AG08396 (cell line): Measurements from ENCODE around the gene FAM186B.
A peak's percentile ranks its signal among the peaks of the same experiment; 100 is the strongest.

Experiments used
- DNase-seq: peaks from one replicate; pipeline ENCODE4 v3.0.0; 2012; ENCODE audit warnings: low spot score, mixed read lengths

FAM186B gene

DNA sequence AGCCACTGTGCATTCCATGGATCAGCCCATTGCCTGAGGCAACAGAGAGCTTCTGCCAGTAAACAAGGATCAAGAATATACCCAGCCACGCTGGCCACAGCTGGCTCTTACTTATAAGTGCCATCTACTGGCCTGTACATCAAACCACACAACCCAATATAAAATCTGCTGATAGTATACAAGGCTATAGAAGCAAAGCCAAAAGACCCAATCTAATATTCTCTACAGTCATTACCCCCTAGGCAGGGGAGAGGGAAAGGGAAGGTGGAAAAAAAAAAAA, 4.4 kb upstream of the FAM186B start:
- no peak for DNase-seq

DNA sequence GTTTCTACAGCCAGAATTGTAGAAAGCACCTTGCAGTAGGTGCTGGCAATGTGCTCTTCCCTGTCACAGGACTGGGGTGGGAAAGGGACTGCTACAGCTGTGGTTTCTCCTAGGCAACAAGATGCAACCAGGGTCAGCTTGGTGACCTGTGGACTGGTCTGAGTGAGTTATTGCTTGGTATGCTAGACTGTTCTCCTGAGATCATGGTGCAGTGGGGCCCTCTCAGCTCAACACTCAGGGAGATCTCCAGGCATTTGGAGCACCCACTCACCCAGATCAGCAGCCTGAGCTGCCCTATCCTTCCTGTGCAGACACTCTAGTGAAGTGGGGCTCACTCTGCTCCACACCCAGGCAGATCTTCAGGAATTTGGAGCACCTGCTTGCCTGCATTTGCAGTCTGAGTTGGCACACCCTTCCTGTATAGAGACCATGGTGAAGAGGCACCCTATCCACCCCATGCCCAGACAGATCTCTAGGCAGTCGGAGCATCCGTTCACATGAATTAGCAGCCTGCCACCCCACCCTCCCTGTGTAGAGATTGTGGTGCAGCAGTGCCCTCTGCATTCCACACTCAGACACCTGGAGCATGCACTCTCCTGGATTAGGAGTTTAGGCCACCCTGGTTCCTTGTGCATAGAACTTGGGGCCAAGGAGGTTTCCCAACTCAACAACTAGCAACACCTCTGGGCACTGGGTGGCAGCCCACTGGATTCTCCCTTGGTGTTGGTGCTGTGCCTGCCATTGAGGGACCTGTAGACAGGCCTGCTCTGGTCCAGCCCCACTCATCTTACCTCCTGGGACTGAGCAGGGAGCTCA, 3.8 kb upstream of the FAM186B start:
- no peak for DNase-seq

DNA sequence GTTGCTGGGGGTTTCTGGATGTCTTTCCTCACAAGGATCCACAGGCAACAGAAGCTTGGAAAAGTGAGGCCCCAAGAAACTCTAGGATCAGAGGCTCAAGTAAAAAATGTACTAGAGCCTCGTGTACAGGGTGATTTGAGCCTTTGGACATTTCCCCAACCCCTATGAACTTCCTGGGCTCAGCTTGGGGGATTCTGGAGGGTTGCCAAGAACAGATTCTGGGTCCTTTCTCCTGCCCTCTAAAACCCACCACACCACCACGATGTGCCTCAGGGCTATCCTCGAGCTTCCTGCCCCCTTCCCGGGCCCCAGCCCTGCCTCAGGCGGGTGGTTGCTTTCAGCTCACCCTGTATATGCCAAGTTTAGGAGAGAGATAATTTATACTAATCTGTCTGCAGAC, 583 bp downstream of the FAM186B start:
- no peak for DNase-seq

DNA sequence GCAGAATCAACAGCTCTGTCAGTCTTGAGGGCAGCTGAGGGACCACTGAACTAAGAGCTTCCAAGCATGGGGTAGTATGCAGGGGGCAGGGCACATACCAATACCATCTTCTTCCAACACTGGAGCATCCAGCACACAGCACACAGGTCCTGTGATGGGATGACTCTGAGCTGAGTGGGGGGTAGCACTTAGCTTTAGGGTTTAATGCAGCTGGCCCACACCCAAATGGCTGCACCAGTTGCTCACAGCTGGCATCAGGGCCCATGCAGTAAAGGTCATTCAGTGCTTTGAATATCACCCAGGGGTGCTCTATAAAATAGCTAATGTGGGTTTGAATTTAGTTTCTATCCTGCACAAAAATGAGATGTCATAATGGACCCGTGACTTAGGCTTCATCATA, 1.7 kb downstream of the FAM186B start:
- DNase-seq = no peak

DNA sequence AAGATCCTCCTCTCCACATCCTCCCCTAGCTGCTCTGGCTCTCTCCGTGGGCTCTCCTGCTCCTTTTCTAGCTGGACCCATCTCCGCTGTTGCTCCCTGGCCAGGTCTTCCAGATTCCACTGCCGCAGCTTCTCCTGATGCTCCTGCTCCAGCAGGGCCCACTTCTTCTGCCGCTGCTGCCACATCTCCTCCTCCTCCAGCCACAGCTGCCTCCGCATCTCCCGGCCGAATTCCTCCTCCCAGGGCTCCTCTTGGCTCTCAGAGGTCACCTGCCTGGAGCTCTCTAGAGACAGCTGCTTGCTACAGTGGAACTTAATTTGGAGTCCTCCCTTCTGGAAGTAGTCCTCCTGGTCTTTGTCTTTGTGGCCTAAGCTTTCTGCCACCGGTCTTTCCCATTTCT, 5.5 kb downstream of the FAM186B start:
- DNase-seq = no peak

DNA sequence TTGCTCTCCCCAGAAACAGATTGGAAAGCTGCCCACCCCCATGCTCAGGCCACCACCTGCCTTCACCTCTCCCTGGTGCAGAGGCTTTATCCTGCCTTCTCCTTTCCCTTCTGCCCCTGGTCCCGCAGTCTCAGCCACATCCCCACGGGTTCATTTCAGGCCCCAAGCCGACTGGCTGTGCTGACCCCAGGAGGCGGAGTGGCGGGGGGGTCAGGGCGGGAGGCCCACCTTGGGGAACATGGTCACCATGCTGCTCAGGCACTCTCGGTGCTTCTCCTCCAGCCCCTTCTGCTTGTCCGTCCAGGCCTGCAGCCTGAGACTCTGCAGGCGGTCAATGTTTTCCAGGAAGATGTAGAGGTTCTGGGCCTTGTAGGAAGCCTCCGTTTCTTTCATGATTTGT, 6.9 kb downstream of the FAM186B start:
- DNase-seq = no peak

DNA sequence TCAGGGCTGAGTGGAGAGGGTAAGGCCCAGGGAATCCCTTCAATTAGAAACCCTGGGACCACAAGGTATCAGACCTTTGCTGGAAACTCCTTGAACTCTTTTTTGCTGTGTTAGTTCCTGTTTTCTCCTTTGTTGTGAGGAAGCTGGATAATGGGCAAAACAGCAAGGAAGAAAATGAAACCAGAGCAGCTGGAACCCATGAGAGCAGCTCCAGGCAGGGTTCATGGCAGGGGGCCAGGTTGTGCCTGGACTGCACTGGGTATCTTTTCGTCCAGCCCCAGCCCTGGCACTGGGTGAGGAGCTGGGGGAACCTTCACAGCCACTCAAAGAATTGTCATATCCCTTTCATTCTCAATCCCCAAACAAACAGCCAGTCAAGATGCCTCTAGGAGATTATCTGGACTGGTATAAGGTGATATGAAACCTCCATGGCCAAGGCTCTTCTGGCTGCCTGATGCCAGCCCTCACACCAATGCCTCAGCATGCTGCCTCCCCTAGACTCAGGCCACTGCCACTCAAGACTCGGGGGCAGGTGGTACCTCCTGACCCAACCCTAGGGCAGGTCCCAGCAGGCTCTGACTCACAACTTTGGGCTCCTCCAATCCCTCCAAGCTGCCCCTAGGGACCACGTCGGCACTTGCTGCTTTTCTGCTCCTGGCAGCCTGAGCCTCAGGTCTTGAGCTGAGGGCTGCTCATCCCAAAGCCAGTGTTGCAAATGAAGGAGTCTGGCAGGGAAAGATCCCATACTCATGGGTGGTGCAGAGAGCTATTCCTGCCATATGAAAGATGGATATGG, 16.5 kb downstream of the FAM186B start:
- DNase-seq = no peak

DNA sequence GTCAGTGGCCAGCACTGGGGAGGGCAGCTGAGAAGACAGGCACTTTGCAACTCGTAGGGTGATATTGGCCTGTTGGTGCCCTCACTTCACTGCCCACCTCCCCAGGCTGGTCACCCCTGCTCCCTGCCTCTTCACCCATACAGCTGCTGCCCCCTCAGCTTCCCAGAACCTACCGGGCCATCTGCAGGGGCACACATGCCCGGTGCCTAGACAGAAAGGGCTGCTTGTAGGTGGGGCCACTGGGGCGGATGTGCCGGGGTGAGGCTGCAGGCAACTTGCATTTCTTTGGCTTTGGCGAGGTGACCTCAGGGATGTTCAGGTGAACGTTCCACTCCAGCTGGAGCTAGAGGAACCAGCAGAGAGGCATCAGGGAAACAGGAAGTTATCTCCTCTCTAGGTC, 17.2 kb downstream of the FAM186B start:
- DNase-seq = no peak

DNA sequence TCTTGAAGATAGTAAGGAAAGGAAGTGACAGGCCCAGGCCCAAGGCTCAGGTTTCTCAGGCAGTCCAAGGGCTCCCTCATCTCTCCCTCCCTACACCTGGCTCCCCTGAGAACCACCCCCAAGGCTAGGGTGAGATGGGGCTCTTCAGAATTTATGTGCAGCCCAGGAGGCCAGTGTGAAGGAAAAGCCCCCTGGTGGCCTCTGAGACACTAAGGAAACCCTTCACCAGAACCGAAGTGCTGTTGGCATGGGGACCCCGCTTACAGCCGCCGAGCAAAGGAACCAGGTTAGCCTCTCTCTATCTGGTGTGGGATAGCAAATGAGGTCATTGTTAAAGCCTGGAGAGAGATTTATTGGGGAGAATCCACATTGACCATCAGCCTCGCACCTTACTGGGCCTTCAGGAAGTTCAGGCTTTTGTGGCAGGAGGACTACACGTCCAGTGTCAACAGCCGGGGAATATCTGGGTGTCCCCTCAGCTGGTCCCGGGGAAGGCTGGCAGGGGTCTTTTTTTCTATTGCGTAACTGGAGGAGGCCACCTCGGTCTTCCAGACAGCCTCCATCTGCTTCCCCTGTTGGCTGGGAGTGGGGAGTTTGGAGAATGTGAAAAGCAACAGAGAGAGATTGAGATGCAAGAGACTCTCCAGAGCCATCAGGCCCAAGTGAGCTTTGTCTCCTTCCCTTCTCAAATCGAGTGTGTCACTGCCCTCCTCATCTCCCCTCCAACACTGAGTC, 18.1 kb downstream of the FAM186B start:
- DNase-seq = no peak

DNA sequence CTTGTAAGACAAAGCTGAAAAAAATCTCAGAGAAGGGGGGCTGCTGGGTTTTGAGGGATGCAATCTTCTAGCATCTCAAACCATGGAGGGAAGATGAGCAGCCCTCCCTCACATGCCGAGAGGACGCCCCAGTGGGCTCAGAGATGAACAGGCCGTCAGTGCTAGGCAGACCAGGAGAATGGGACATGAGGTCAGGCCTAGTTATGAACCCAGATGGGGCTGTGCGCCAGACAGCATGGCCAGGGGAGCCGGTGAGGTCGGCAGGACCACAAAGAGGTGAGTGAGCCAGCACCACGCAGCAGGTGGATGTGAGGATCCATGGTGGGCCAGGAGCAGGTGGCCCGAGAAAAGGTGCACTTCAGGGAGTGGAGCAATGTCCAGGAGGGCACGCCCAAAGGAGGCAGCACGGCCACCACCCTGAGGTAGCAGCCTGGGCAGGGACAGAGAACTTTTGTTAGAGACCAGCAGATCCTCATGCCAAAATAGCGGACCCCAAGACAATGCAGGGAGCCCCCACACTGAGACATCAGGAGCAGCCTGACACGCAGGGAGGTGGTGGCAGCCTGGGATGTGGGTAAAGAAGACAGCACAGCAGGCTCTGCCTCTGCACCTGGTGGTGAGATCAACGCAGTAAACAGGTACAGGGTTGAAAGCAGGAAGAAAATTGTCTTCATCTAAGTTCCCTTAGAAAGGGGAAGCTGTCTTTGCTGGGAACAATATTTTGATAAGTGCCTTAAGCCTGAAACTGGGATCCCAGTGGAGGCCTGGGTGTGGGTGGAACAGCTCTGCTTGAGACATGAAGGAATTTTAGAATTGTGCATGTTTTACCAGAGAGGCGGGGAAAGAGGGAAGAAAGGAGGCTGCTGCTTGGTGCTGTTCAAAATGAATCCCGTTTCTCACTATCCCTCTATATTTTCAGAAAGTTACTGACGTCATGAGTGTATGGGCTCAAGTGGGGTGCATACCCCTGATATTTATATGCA, 19.7 kb downstream of the FAM186B start:
- no peak for DNase-seq

DNA sequence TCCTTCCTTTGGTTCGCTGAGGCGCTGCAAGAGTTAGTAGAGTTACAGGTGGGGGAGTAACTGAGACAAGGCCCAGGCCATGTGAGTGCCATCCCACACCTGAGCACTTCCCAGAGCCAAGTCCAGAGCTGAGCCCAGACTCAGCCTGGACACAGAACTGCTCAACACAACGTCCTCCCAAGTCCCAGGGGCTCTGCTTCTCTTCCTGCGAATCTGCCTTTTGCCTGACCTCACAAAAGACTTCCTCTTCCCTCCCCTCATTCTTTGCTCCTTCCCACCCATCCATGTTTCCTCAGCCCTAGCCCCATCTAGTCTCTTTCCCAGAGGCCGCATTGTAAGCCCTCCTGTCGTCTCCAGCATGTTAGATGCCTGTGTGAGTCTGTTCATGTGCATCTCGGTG, 20.8 kb downstream of the FAM186B start:
- DNase-seq = no peak

DNA sequence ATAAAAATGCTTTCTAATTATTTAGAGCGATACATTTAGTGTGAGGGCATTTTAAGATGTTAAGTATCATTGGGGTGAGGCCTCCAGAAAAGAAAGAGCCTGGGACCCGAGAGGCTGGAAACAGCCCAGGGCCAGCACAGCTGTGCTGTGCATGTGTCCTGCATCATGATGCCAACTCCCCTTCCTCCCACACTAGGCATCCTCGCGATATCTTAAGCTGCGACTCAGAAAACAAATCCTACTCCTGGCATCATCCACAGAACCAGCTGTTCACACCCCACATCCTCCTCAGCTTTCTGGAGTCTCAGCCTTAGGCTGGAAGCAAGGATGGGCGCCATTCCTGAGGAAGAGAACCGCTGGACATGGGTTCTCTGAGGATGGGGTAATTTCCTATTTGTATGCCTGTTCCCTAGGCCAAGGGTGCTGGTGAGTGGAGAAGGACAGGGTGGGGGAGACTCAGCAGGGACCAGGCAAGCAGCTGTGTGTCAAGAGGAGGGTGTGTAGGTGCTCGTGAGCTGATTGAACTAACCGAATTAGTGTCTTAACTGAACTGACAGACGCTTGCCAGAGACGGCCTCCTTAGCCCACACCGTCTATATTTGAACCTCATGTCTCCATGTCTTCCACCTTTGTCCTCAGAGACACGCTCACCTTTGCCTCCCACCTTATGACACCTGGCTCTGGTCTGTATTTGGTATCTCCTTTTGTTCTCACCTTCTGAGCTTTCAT, 21.9 kb downstream of the FAM186B start:
- DNase-seq = peak; percentile 41

DNA sequence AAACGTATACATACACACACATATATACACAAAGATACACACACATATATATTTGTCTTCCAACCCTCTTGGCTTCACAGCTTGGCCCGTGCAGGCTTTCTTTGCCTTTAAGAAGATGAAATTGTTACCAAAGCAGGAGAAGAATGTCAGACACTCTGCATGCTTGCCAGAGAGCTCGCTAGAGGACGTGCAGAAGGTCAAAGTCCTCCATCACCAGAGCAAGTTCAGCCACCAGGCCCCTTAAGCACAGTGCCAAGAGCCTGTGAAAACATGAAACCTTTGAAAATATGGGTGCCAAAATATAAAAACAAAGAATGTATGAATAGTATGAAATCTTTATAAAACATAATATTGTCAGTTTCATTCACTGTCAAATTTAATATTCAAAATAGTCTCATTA, 22.6 kb downstream of the FAM186B start:
- no peak for DNase-seq

DNA sequence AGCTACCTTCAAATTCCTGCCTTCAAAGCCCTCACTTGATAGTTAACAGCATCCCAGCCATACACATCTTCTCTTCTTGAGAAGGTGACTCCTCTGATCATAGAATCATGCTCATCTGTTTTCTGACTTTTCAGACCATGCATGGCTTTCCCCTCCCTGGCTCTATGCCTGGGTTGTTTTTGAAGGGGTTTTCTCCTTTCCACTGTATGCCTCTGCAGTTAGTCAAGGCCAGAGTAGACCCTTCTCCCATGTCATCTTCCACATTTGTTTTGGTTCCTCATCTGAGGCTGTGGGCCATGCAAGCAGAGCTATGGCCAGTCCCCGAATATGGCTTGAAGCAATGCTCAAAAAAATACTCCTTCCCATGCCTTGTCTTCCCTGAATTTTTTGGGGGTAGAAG, 23.2 kb downstream of the FAM186B start:
- no peak for DNase-seq

DNA sequence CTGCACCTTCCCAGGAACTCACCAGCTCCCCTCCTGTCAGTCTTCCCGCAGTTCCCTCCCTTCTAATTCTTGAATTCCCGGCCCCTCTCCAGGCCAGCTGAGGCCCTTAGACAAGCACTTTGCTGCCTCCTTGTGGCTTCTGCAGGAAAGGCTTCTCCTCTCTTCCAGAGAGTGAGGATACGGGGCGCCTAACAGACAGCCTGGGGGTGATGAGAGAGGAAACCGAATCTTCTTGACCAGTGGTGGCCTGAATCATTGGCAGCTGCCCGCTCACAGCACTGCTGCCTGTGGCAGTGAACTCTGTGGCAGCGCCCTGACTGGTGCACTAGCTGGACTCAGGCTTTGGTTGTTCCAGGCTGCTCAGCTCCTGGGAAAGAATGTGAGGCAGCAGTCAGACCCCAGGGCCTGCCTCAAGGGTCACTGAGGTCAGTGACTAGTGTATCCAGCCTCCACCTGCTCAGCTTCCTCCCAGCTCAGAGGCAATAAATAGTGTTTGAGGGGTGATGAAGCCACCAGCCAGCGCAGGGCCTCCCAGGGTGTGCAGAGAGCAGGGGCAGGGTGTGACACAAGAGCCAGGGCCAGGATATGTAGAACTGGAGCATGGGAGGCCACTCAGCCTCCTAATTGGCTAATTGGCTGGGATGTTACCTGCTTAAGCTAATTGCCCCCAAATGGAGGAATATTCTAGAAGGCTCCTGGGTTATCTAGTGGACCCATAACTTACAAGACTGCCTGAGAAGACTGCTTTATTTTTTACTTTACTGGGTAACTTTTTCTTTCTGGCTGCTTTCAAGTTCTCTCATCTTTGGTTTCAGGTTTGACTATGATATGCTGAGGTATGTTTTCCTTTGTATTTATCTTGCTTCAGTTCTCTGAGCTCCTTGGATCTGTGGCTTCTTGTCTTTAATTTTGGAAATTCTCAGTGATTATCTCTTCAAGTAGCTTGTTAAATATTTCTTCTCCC, 24.6 kb downstream of the FAM186B start:
- DNase-seq = peak; percentile 82

DNA sequence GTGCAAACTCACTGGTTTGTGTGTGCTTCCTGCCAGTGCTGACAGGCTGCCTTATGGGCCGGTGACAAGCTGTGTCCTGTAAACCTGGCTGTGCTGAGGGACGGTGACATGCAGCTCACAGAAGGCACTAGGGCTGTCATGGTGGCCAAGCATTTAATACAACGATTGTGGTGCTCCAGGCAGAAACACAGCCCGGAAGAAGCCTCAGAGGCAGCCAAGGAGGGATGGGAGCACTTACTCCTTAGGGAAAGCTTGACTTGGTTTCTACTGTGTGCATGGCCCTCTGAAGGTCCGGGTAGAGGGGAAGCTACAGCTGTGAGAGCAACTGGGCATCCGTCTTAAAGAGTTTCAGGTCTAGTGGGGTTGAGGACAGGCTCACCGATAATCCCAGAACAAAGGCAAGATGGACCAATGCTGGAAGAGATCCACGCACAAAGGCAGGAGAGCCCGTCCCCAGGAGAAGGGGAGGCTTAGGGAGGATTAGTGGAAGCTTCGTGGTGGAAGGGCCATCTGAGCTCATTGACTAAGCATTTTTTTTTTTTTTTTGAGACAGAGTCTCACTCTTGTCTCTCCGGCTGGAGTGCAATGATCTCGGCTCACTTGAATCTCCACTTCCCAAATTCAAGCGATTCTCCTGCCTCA, 26.8 kb downstream of the FAM186B start:
- DNase-seq = no peak

DNA sequence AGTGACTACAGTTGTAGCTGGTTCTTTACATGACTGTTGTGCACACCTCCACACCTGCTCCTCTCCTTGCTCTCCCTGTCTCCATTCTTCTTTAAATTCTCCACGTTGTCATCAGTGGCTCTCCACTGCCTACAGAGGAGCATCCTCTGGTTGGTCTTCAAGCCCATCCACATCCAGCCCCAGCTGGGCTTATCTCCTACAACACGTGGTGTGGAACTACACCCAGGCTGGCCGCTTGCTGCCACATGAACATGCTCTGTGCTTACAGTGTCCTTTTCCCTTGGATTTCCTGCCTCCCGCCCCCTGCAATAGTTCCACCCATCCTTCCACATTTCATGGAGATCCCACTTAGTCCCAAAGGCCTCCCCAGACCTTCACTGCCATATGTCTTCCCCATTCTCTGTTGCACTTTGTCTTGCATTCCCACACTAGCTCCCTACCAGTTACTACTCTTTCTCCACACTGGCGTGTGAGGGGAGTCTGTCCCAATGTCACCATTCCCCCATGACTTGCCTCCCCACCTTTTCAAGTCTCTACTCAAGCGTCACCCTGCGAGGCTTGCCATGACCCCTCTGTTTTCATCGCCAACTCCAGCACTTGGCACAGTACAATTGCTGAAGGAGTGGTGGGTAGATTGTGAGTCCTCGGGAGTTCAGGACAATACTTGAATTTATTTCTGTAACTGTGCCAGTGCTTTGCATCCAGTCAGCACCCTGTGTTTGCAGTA, 27.7 kb downstream of the FAM186B start:
- no peak for DNase-seq

DNA sequence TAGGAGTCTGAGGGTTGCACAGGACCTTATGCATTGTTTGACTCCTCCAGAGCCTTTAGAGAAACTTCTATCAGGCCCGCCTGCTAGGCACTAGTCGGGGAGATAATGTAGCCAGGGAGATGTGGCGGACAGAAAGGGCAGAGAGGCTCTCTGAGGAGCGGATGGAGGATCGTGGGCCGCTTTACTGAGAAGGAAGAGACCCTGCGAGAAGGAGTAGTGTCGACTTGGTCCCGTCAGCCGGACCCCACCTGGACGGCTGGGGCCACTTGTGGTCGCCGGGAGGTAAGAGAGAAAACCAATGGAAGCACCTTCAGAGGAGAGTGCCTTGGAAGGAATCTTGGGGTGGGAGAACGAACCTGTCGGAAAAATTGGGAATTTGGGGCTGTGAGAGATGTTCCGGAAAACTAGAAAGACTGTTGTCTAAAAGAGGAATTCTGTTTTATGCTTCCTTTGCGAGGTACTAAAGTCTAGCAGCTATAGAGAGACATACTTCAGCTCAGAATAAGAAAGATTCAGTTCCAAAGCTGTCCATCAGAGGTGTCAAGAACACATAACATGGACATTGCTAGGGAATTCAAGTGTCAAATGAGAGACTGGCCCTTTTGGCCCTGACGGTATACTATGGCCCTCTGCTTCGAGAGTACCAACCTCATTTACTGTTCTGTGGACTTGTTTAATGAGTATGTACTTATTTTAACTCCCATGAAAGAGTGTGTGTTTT, 36.8 kb downstream of the FAM186B start:
- no peak for DNase-seq
